ENCODE data around the gene BPIFA2. TPM values are rescaled to one million over a fixed set of nuclear protein-coding genes. Genes with fewer than 3 reads are reported as not detected.
"Not testable (repeated sequence)": the region's sequence is repeated elsewhere in the genome, so short reads cannot be mapped to it uniquely, and the experiment has no call there.

The BPIFA2 gene, protein sequence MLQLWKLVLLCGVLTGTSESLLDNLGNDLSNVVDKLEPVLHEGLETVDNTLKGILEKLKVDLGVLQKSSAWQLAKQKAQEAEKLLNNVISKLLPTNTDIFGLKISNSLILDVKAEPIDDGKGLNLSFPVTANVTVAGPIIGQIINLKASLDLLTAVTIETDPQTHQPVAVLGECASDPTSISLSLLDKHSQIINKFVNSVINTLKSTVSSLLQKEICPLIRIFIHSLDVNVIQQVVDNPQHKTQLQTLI
- not detected in 2 replicates for total RNA-seq

DNA sequence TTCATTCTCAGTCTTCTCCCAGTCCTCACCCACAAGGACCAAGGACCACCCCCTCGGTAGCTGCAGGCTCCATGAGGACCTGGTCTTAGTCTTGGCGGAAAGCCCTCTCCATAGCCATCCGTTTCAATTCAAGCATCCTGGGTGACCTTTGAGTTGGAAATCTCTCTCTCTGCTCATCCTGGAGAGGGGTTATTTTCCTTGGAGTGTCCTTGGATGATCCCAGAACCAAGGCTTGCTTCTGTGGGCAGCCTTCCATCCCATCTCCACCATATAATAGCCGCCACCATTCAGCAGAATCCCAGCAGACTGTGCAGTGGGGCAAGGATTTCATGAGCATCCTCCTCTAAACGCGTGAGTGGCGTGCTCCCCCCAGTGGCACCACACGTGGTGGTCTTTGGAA is at the start of gene BPIFA2:
TSS of gene BPIFA2 (plus strand) at position 301 of the 400 bp plus-strand sequence. CDS start 987 bp downstream, outside the sequence.
- DNase-seq (no peak), ATAC-seq (ENCODE audit: low read depth) (no peak)
- ChIA-PET CTCF (no interaction called here), POLR2A (no interaction called here)
- H3K27me3 Mint-ChIP-seq, result peaks cover 14% of the 10 kb centered on the region
- peaks cover 20% of the 10 kb centered on the region for H3K9me3 Mint-ChIP-seq
- intact Hi-C loops (cut with micrococcal nuclease), result no loop called here
- H3K27ac Mint-ChIP-seq, result no peak within 1 kb of the TSS
- TF ChIP-seq, protein P1, sequence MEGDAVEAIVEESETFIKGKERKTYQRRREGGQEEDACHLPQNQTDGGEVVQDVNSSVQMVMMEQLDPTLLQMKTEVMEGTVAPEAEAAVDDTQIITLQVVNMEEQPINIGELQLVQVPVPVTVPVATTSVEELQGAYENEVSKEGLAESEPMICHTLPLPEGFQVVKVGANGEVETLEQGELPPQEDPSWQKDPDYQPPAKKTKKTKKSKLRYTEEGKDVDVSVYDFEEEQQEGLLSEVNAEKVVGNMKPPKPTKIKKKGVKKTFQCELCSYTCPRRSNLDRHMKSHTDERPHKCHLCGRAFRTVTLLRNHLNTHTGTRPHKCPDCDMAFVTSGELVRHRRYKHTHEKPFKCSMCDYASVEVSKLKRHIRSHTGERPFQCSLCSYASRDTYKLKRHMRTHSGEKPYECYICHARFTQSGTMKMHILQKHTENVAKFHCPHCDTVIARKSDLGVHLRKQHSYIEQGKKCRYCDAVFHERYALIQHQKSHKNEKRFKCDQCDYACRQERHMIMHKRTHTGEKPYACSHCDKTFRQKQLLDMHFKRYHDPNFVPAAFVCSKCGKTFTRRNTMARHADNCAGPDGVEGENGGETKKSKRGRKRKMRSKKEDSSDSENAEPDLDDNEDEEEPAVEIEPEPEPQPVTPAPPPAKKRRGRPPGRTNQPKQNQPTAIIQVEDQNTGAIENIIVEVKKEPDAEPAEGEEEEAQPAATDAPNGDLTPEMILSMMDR (IDR thresholded peaks at IDR 0.05), result no peak
- no peaks in the 10 kb centered on the region for H3K4me1 Mint-ChIP-seq
- no peaks in the 10 kb centered on the region for H3K36me3 Mint-ChIP-seq (ENCODE audit: low read depth)
- no peak within 1 kb of the TSS for H3K4me3 Mint-ChIP-seq

DNA sequence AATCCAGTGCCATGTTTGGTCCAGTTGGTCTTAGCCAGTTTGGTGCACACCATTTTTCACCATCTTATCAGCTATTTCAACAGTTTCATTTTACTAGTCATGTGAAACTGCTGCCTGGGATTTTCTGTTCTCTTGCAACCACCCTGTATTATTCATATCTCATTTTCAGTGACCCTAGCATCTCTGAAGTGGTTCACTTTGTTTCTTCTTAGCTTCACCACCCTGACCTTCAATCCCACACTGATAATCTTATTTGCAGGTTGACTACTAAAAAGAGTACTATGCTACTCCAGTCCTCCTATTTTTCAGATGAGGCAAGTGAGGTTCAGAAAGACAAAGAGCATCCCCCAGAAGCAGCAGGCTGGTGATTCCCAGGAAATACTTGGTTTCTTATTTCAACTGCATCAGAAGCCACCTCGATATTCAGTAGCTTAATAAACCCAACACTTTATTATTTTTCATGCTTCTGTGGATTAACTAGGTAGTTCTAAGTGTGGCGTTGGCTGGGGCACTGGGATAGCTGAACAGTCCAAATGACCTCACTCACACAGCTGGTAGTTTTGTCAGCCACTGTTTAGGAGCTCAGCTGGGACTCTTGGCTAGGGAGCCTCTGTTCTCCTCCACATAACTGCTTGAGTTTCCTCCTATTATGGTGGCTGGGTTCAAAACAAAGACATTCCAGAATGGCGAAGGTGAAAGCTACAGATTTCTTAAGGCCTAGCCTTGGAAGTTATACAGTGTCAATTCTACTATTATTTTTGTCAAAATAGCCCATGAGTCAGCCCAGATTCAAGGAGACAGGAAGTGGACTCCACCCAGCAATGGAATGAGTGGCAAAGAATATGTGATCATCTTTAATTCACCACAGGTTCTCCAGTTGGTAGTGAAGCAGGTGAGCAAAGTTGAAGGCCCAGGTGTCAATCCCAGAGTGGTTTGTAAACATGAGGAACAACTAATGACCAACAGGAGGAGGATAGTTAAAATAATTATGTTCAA is 47.9 kb upstream of the BPIFA2 start:
- DNase-seq (no peak), ATAC-seq (ENCODE audit: low read depth) (no peak)
- H3K9me3 Mint-ChIP-seq, result no peaks in the 10 kb centered on the region
- POLR2A ChIA-PET, result no interaction called here
- CTCF ChIA-PET, result no interaction called here
- no peaks in the 10 kb centered on the region for H3K36me3 Mint-ChIP-seq (ENCODE audit: low read depth)
- no peak overlapping the region for H3K4me3 Mint-ChIP-seq
- H3K4me1 Mint-ChIP-seq, result no peaks in the 10 kb centered on the region
- H3K27me3 Mint-ChIP-seq, result peaks cover 8% of the 10 kb centered on the region
- TF ChIP-seq, protein P1 (IDR thresholded peaks at IDR 0.05), result no peak
- H3K27ac Mint-ChIP-seq, result no peak overlapping the region
- intact Hi-C loops (cut with micrococcal nuclease), result no loop called here

DNA sequence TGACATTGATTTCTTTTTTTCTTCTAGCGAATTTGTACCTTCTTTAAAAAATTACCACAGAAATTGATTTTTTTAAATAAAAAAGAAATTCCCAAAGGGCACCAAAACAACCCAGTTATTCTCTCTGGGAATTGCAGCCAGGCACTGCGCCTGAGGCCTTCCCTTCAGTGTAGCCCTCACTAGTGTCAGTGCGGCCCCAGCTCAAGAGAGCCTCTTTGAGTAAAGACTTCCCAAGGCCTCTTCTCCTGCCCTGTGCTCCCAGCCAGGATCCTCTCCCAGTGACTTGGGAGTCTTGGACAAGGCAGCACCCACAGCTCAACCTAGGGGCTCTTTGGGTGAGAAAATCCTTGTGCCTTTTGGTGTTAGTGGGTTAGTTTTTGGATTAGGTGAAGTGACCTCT is 47.0 kb upstream of the BPIFA2 start:
- no peak for ATAC-seq (ENCODE audit: low read depth)
- TF ChIP-seq, protein P1 (IDR thresholded peaks at IDR 0.05), result no peak
- H3K27ac Mint-ChIP-seq, result no peak overlapping the region
- no peaks in the 10 kb centered on the region for H3K36me3 Mint-ChIP-seq (ENCODE audit: low read depth)
- no peaks in the 10 kb centered on the region for H3K9me3 Mint-ChIP-seq
- POLR2A ChIA-PET, result no interaction called here
- no peak overlapping the region for H3K4me3 Mint-ChIP-seq
- intact Hi-C loops (cut with micrococcal nuclease), result no loop called here
- CTCF ChIA-PET, result no interaction called here
- H3K4me1 Mint-ChIP-seq, result no peaks in the 10 kb centered on the region
- DNase-seq, result no peak
- peaks cover 17% of the 10 kb centered on the region for H3K27me3 Mint-ChIP-seq

GRCh38 chr20:33122297-33122696 is 45.7 kb upstream of the BPIFA2 start:
- not testable (repeated sequence) for H3K27ac Mint-ChIP-seq

DNA sequence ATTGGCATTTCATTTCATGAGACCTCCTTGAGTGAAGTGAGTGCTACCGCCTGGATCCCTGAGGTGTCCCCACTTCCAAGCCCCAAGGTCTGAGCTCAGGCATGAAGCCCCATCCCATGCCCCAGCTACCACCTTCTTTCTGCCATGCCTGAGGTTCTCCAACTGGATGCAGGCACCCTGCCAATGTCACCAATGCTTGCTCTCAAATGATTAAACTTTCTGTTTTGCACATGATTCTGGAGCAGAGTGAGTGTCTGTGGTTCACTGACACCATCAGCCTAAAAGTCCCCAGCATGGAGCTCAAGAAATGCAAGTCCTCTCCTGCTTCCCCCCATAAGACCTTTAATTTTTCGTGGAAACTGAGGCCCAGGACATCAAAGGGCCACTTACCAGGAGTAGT is 43.7 kb upstream of the BPIFA2 start:
- CTCF ChIA-PET, result no interaction called here
- Mint-ChIP-seq H3K36me3 (ENCODE audit: low read depth) (no peaks in the 10 kb centered on the region), H3K27me3 (peaks cover 16% of the 10 kb centered on the region), H3K27ac (no peak overlapping the region), H3K4me3 (no peak overlapping the region), H3K9me3 (no peaks in the 10 kb centered on the region), H3K4me1 (no peaks in the 10 kb centered on the region)
- POLR2A ChIA-PET, result no interaction called here
- intact Hi-C loops (cut with micrococcal nuclease), result no loop called here
- ATAC-seq (ENCODE audit: low read depth), result no peak
- DNase-seq, result no peak
- TF ChIP-seq, protein P1 (IDR thresholded peaks at IDR 0.05), result no peak

More at GRCh38 chr20:33122297-33122696, 45.7 kb upstream of the BPIFA2 start:
- H3K4me3 Mint-ChIP-seq; H3K36me3 Mint-ChIP-seq (ENCODE audit: low read depth); DNase-seq; ATAC-seq (ENCODE audit: low read depth); POLR2A ChIA-PET; H3K9me3 Mint-ChIP-seq; H3K4me1 Mint-ChIP-seq; intact Hi-C loops (cut with micrococcal nuclease); CTCF ChIA-PET: not testable (repeated sequence)
- peaks cover 19% of the 10 kb centered on the region for H3K27me3 Mint-ChIP-seq
